Keratinocyte (primary cell): Measurements from ENCODE around the gene CREB5.

Source experiments
- CTCF ChIP-seq, 3 experiments: IDR thresholded peaks in 1 of 3; conservative IDR thresholded peaks in 1 of 3; optimal IDR thresholded peaks in 1 of 3; 2 replicates in 2 of 3; 3 replicates in 1 of 3; pipeline versions ENCODE3 to v1.5.1; 2011; ENCODE audit warnings: low read length in 3 of 3, mild to moderate bottlenecking in 3 of 3, moderate library complexity in 2 of 3, control low read depth in 1 of 3, inconsistent platforms in 1 of 3; ENCODE audit not compliant: insufficient read depth in 2 of 3; ENCODE audit errors: extremely low read depth in 1 of 3
- EZH2 ChIP-seq: IDR thresholded peaks from one replicate; pipeline ENCODE4 v1.6.1; 2012; ENCODE audit warnings: inconsistent platforms, mild to moderate bottlenecking, low read length, moderate library complexity

DNA sequence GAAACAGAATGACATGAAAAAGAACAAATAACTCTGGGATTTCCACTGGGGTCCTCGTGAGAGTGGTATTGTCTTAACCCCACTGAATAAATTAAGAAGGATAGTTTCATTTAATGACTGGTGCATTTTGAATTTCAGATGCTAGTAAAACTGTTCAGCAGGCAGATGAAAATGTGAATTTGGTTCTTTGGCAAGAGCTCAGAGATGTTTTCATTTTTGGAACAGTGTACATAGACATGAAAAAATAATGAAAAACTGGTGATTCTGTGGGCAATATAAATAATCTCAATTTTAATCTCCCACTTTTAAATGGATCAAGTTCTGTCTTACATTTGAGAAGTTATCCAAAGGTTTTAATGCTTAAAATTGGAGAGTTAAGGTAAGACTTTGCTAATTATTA lies 461.7 kb downstream of the CREB5 start:
- TF ChIP-seq CTCF (optimal IDR thresholded peaks at IDR 0.05 in 1 of 3, IDR thresholded peaks at IDR 0.05 in 1 of 3, conservative IDR thresholded peaks at IDR 0.05 in 1 of 3; ENCODE audit: extremely low read depth in 1 of 3, insufficient read depth in 2 of 3, low read length in 3 of 3) (no peak), EZH2 (no peak)
